Stimulated activated CD8-positive, alpha-beta memory T cell treated with anti-CD3 and anti-CD28 coated beads, Interleukin-2, amount 100 ng/mL, for 1 hour (primary cell): Measurements from ENCODE around the gene CLDN2.
"Not testable (repeated sequence)": the region's sequence is repeated elsewhere in the genome, so short reads cannot be mapped to it uniquely, and the experiment has no call there.

Experiments used
- DNase-seq, 2 donors: peaks; one replicate each; pipeline ENCODE4 v3.0.0-alpha.2; 2020; ENCODE audit warnings: low read depth in 2 of 2

Gene CLDN2

GRCh38 chrX:106919932-106920452 lies at the start of gene CLDN2:
TSS of gene CLDN2 (plus strand) at chrX:106920402. CDS start at chrX:106928229, 7,827 bp downstream.
- DNase-seq, result no peak

GRCh38 chrX:106872796-106873195 lies 47.4 kb upstream of the CLDN2 start:
- not testable (repeated sequence) for DNase-seq

GRCh38 chrX:106874075-106874474 lies 46.1 kb upstream of the CLDN2 start:
- no peak for DNase-seq

GRCh38 chrX:106875151-106875550 lies 45.1 kb upstream of the CLDN2 start:
- no peak for DNase-seq

GRCh38 chrX:106889468-106889867 lies 30.7 kb upstream of the CLDN2 start:
- no peak for DNase-seq

GRCh38 chrX:106891762-106892460 lies 28.3 kb upstream of the CLDN2 start:
- no peak for DNase-seq

- DNase-seq, result peak; percentile 9 to 14
Observed at GRCh38 chrX:106894392-106894909, 25.8 kb upstream of the CLDN2 start.

- DNase-seq, result no peak
Observed at GRCh38 chrX:106894978-106895452, 25.2 kb upstream of the CLDN2 start.

GRCh38 chrX:106897259-106897658 lies 22.9 kb upstream of the CLDN2 start:
- no peak for DNase-seq

- no peak for DNase-seq
Observed at GRCh38 chrX:106898462-106898861, 21.7 kb upstream of the CLDN2 start.

- no peak for DNase-seq
Observed at GRCh38 chrX:106899276-106899675, 20.9 kb upstream of the CLDN2 start.

GRCh38 chrX:106899841-106900240 lies 20.4 kb upstream of the CLDN2 start:
- no peak for DNase-seq

- DNase-seq, result no peak
Observed at GRCh38 chrX:106901341-106901740, 18.9 kb upstream of the CLDN2 start.

GRCh38 chrX:106901781-106902219 lies 18.4 kb upstream of the CLDN2 start:
- no peak for DNase-seq

GRCh38 chrX:106902684-106903083 lies 17.5 kb upstream of the CLDN2 start:
- no peak for DNase-seq

- no peak for DNase-seq
Observed at GRCh38 chrX:106903291-106903824, 16.8 kb upstream of the CLDN2 start, which contains the start of gene RIPPLY1. TSS of gene RIPPLY1 (minus strand) at chrX:106903341. CDS start at chrX:106903287, 54 bp downstream.

GRCh38 chrX:106903856-106904528 lies 16.2 kb upstream of the CLDN2 start:
- DNase-seq, result no peak

GRCh38 chrX:106905064-106905708 lies 15.0 kb upstream of the CLDN2 start:
- no peak for DNase-seq

- no peak for DNase-seq
Observed at GRCh38 chrX:106906361-106906760, 13.8 kb upstream of the CLDN2 start.

GRCh38 chrX:106912864-106913263 lies 7.3 kb upstream of the CLDN2 start:
- DNase-seq, result no peak

GRCh38 chrX:106917830-106918500 lies 2.2 kb upstream of the CLDN2 start:
- DNase-seq, result no peak
